Ovary (tissue), 3 donors: ENCODE results near the gene CCDC137.

Source experiments
- POLR2A ChIP-seq: fragments of 450-650 bp; IDR thresholded peaks from one replicate; pipeline ENCODE4 v1.6.1; 2017; ENCODE audit warnings: antibody characterized with exemption, mild to moderate bottlenecking, moderate library complexity
- TF ChIP-seq, protein P1 (sequence below), 3 donors: fragments of 450-650 bp in 2 of 3; fragments of 200-600 bp in 1 of 3; IDR thresholded peaks; one replicate each; pipeline versions ENCODE4 v1.5.1 to v1.8.0; 2016 to 2022; ENCODE audit warnings: antibody characterized with exemption in 3 of 3, mild to moderate bottlenecking in 1 of 3
- donor health status: DM: no; HTN: no; CAD: no.

DNA sequence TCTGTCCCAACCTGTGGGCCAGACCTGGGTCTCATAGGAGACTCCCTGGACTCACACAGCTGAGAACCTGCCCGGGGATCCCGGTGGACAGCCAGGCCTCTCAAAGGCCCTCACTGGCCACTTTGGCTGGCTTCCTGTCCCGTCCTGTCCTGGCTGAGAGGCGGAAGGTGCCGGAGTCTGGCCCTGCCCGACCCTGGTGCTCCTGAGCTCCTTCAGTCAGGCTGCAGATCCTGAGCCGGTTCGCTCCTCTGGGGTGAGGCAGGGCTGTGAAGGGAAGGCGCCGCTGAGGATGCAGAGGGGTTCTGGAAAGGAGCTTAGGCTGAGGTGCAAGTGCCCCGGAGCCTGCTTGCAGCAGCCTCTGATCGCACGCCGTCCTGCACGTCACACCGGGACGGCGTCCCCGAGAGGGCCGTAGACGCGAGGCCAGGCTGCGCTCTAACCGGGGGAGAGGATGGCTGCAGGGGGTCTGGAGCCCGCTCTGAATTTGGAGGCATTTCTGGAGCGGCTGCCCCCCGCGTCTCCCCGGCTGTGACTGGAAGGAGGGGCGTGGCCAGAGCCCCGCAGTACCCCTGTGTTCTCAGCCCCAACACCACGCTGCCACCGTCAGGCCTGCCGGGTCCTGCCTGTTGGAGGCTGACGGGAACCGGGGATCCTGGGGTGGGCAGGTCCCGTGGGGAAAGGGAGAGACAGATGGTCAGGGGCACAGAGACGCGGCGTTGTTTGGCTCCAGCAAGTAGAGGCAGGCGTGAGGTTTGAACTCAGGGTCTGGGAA, 21.4 kb downstream of the CCDC137 start:
- TF ChIP-seq, protein P1, sequence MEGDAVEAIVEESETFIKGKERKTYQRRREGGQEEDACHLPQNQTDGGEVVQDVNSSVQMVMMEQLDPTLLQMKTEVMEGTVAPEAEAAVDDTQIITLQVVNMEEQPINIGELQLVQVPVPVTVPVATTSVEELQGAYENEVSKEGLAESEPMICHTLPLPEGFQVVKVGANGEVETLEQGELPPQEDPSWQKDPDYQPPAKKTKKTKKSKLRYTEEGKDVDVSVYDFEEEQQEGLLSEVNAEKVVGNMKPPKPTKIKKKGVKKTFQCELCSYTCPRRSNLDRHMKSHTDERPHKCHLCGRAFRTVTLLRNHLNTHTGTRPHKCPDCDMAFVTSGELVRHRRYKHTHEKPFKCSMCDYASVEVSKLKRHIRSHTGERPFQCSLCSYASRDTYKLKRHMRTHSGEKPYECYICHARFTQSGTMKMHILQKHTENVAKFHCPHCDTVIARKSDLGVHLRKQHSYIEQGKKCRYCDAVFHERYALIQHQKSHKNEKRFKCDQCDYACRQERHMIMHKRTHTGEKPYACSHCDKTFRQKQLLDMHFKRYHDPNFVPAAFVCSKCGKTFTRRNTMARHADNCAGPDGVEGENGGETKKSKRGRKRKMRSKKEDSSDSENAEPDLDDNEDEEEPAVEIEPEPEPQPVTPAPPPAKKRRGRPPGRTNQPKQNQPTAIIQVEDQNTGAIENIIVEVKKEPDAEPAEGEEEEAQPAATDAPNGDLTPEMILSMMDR (IDR thresholded peaks at IDR 0.05): no peak
- TF ChIP-seq POLR2A: no peak
